HG03039 (cell line): ENCODE data around the gene KRI1.

Experiments used
- ATAC-seq: cut with Tn5 transposase; IDR thresholded peaks from one replicate; pipeline ENCODE4 v1.9.1; 2021; ENCODE audit warnings: mild to moderate bottlenecking, moderate library complexity; ENCODE audit not compliant: unreplicated experiment

Gene KRI1

GRCh38 chr19:10565567-10566407 is at the start of gene KRI1:
Gene KRI1, minus strand, starts transcription at chr19:10566010. Its CDS starts 11 bp downstream, at chr19:10565999.
- peak; percentile 42 for ATAC-seq

- no peak for ATAC-seq
These were observed 46.8 kb upstream of the KRI1 start for GRCh38 chr19:10612499-10613119.

GRCh38 chr19:10611907-10612306 is 46.1 kb upstream of the KRI1 start:
- no peak for ATAC-seq

- ATAC-seq, result no peak
These were observed 38.7 kb upstream of the KRI1 start for GRCh38 chr19:10604460-10604980.

- no peak for ATAC-seq
These were observed 38.2 kb upstream of the KRI1 start for GRCh38 chr19:10603873-10604459.

GRCh38 chr19:10603084-10603872 is 37.5 kb upstream of the KRI1 start:
- no peak for ATAC-seq

- ATAC-seq, result peak; percentile 56
These were observed 36.7 kb upstream of the KRI1 start for GRCh38 chr19:10602330-10603083.

- ATAC-seq, result no peak
These were observed 36.2 kb upstream of the KRI1 start for GRCh38 chr19:10601999-10602329.

- no peak for ATAC-seq
These were observed 34.3 kb upstream of the KRI1 start for GRCh38 chr19:10600149-10600548.

GRCh38 chr19:10593820-10594637 is 28.2 kb upstream of the KRI1 start:
- ATAC-seq, result no peak

- ATAC-seq, result no peak
These were observed 27.3 kb upstream of the KRI1 start for GRCh38 chr19:10593148-10593547.

- no peak for ATAC-seq
These were observed 22.0 kb upstream of the KRI1 start for GRCh38 chr19:10587839-10588150.

GRCh38 chr19:10587022-10587838 is 21.4 kb upstream of the KRI1 start, which contains the start of gene AP1M2:
Gene AP1M2, minus strand, starts transcription at chr19:10587312. Its CDS starts 81 bp downstream, at chr19:10587231.
- no peak for ATAC-seq

- no peak for ATAC-seq
These were observed 20.6 kb upstream of the KRI1 start for GRCh38 chr19:10586396-10586795.

- no peak for ATAC-seq
These were observed 17.4 kb upstream of the KRI1 start for GRCh38 chr19:10583036-10583776.

- no peak for ATAC-seq
These were observed 16.3 kb upstream of the KRI1 start for GRCh38 chr19:10582091-10582490.

GRCh38 chr19:10580979-10581631 is 15.3 kb upstream of the KRI1 start:
- no peak for ATAC-seq

GRCh38 chr19:10577951-10578350 is 12.1 kb upstream of the KRI1 start:
- no peak for ATAC-seq
